HCT116 (cell line): Measurements from ENCODE around the gene MDFIC. TPM values are rescaled to one million over a fixed set of nuclear protein-coding genes. Genes with fewer than 3 reads are reported as not detected.

ENCODE experiments used
- ATAC-seq: fragments of 200-7000 bp; cut with Tn5 transposase; 2 replicates; pipeline ENCODE4 v1.9.1; 2020; ENCODE audit warnings: mild to moderate bottlenecking, moderate library complexity
- BruUV-seq: library from RNA; stranded (reverse); fragments of 400-500 nt; replicated peaks from 2 replicates; lab custom pipeline; 2021; lab: Mats Ljungman, UMichigan
- CTCF ChIA-PET: fragments of 300-600 bp; sonication (Branson Sonifier 250); formaldehyde crosslinking; loops from one replicate; lab custom pipeline; 2021; ENCODE audit warnings: antibody characterized with exemption; lab: Charles Lee
- POLR2A ChIA-PET: fragments of 300-600, 350-600 bp; sonication (Branson Sonifier 250); formaldehyde crosslinking; loops from one replicate; lab custom pipeline; 2021; ENCODE audit warnings: antibody characterized with exemption; lab: Charles Lee
- RAD21 ChIA-PET, 2 experiments: fragments of 300-600 bp; sonication (Branson Sonifier 250); formaldehyde crosslinking; loops; one replicate each; lab custom pipeline; 2023; ENCODE audit warnings: low total read pairs in 2 of 2; ENCODE audit not compliant: uncharacterized antibody in 2 of 2, unreplicated experiment in 2 of 2, low non-redundant PET in 1 of 2; lab: Charles Lee
- DNase-seq: peaks from one replicate; pipeline ENCODE4 v3.0.0-alpha.2; 2010; ENCODE audit warnings: low read depth, low spot score
- H2AFZ ChIP-seq: fragments of 200-600 bp; shearing (Covaris generic), sonication (generic); 2 replicates; pipeline ENCODE4 v1.6.1; 2017; ENCODE audit warnings: low read depth, mixed run types, mixed read lengths, antibody characterized with exemption, low read length; ENCODE audit not compliant: poor library complexity, severe bottlenecking
- H3K27ac ChIP-seq: 2 replicates; pipeline ENCODE4 v1.5.1; 2012; ENCODE audit warnings: low read depth, low read length
- H3K27me3 ChIP-seq: fragments of 200-600 bp; sonication (generic); 2 replicates; pipeline ENCODE4 v1.6.1; 2016; ENCODE audit warnings: mixed run types, low read length, mixed read lengths; ENCODE audit not compliant: insufficient read depth
- H3K36me3 ChIP-seq, 2 experiments: fragments of 200-500 bp in 1 of 2; fragments of 200-600 bp in 1 of 2; sonication (Bioruptor generic) in 1 of 2; sonication (generic) in 1 of 2; 2 replicates each; pipeline versions ENCODE4 v1.5.1 to v1.6.1; 2014 to 2016; ENCODE audit warnings: low read length in 2 of 2, inconsistent platforms in 1 of 2, mixed read lengths in 1 of 2, mixed run types in 1 of 2; ENCODE audit not compliant: insufficient read depth in 2 of 2, control insufficient read depth in 1 of 2
- H3K4me1 ChIP-seq, 2 experiments: fragments of 200-600 bp in 1 of 2; sonication (generic) in 1 of 2; 2 replicates each; pipeline versions ENCODE4 v1.5.1 to v1.6.1; 2012 to 2017; ENCODE audit warnings: low read length in 2 of 2, inconsistent platforms in 1 of 2, mild to moderate bottlenecking in 1 of 2, mixed read lengths in 1 of 2, mixed run types in 1 of 2, moderate library complexity in 1 of 2; ENCODE audit not compliant: insufficient read depth in 2 of 2, control insufficient read depth in 1 of 2
- H3K4me2 ChIP-seq: fragments of 200-600 bp; sonication (generic); 2 replicates; pipeline ENCODE4 v1.6.1; 2017; ENCODE audit warnings: mixed run types, low read length, mixed read lengths
- H3K4me3 ChIP-seq, 2 experiments: fragments of 200-600 bp in 1 of 2; sonication (generic) in 1 of 2; replicated peaks in 1 of 2; 2 replicates each; pipeline ENCODE4 v1.5.1; 2011 to 2016; ENCODE audit warnings: low read length in 2 of 2, control low read depth in 1 of 2, low read depth in 1 of 2, mild to moderate bottlenecking in 1 of 2, mixed read lengths in 1 of 2, mixed run types in 1 of 2
- H3K79me2 ChIP-seq: fragments of 200-600 bp; sonication (generic); 2 replicates; pipeline ENCODE4 v1.6.1; 2017; ENCODE audit warnings: mild to moderate bottlenecking, mixed run types, low read length, moderate library complexity, mixed read lengths; ENCODE audit not compliant: insufficient read depth
- H3K9ac ChIP-seq: fragments of 200-600 bp; sonication (generic); 2 replicates; pipeline ENCODE4 v1.6.1; 2016; ENCODE audit warnings: low read length, mixed read lengths
- H3K9me2 ChIP-seq: fragments of 200-600 bp; sonication (generic), shearing (Covaris generic); 2 replicates; pipeline ENCODE4 v1.6.1; 2017; ENCODE audit warnings: mixed run types, mild to moderate bottlenecking, moderate library complexity; ENCODE audit not compliant: insufficient read depth
- H3K9me3 ChIP-seq, 2 experiments: fragments of 200-500 bp in 1 of 2; fragments of 200-600 bp in 1 of 2; sonication (Bioruptor generic) in 1 of 2; sonication (generic) in 1 of 2; 2 replicates each; pipeline ENCODE4 v1.6.1; 2014 to 2017; ENCODE audit warnings: low read length in 2 of 2, mixed read lengths in 2 of 2, inconsistent platforms in 1 of 2, low read depth in 1 of 2, mild to moderate bottlenecking in 1 of 2, mixed run types in 1 of 2, moderate library complexity in 1 of 2; ENCODE audit not compliant: control insufficient read depth in 1 of 2, insufficient read depth in 1 of 2
- H4K20me1 ChIP-seq: fragments of 200-600 bp; sonication (generic), shearing (Covaris generic); 2 replicates; pipeline ENCODE4 v1.6.1; 2017; ENCODE audit warnings: mixed run types, mild to moderate bottlenecking, moderate library complexity; ENCODE audit not compliant: insufficient read depth
- CBX3 ChIP-seq: IDR thresholded peaks from 2 replicates; pipeline ENCODE4 v1.6.1; 2012; ENCODE audit warnings: low read depth
- CEBPB ChIP-seq: IDR thresholded peaks from 2 replicates; pipeline ENCODE4 v1.6.1; 2012; ENCODE audit warnings: low read depth
- EGR1 ChIP-seq: IDR thresholded peaks from 2 replicates; pipeline ENCODE4 v1.6.1; 2012; ENCODE audit warnings: low read depth
- ELF1 ChIP-seq: IDR thresholded peaks from 2 replicates; pipeline ENCODE4 v1.6.1; 2012; ENCODE audit warnings: low read depth, borderline replicate concordance
- EZH2 ChIP-seq: fragments of 200-600 bp; sonication (generic); IDR thresholded peaks from 2 replicates; pipeline ENCODE4 v1.6.1; 2017; ENCODE audit warnings: antibody characterized with exemption, mixed run types
- EZH2phosphoT487 ChIP-seq: fragments of 200-600 bp; IDR thresholded peaks from 2 replicates; pipeline ENCODE4 v1.6.1; 2018; ENCODE audit warnings: antibody characterized with exemption, borderline replicate concordance
- FOSL1 ChIP-seq: IDR thresholded peaks from 2 replicates; pipeline ENCODE4 v1.6.1; 2012; ENCODE audit warnings: low read depth
- JUND ChIP-seq: IDR thresholded peaks from 2 replicates; pipeline ENCODE4 v1.6.1; 2012
- MAX ChIP-seq: IDR thresholded peaks from 2 replicates; pipeline ENCODE4 v1.6.1; 2012
- POLR2A ChIP-seq: IDR thresholded peaks from 2 replicates; pipeline ENCODE4 v1.7.0; 2011; ENCODE audit warnings: borderline replicate concordance; ENCODE audit not compliant: insufficient read depth, insufficient read length; ENCODE audit errors: extremely low read depth
- RAD21 ChIP-seq: IDR thresholded peaks from 2 replicates; pipeline ENCODE4 v1.6.1; 2012; ENCODE audit warnings: low read depth, mild to moderate bottlenecking
- REST ChIP-seq: IDR thresholded peaks from 2 replicates; pipeline ENCODE4 v1.6.1; 2012; ENCODE audit warnings: low read depth
- SIN3A ChIP-seq: IDR thresholded peaks from 2 replicates; pipeline ENCODE4 v1.6.1; 2012; ENCODE audit warnings: low read depth
- SRF ChIP-seq: IDR thresholded peaks from 2 replicates; pipeline ENCODE4 v1.6.1; 2012; ENCODE audit warnings: low read depth
- TCF7L2 ChIP-seq: IDR thresholded peaks from 2 replicates; pipeline ENCODE4 v1.7.0; 2011; ENCODE audit warnings: borderline replicate concordance, inconsistent platforms; ENCODE audit not compliant: insufficient read depth, insufficient read length; ENCODE audit errors: extremely low read depth
- YY1 ChIP-seq: IDR thresholded peaks from 2 replicates; pipeline ENCODE4 v1.6.1; 2011; ENCODE audit warnings: low read length, low read depth, moderate library complexity, mild to moderate bottlenecking; ENCODE audit not compliant: insufficient replicate concordance; ENCODE audit errors: extremely low read depth
- ZFX ChIP-seq: fragments of 450-650 bp; IDR thresholded peaks from 2 replicates; pipeline ENCODE4 v1.6.1; 2017
- intact Hi-C: fragments of 100-400 bp; cut with micrococcal nuclease; formaldehyde crosslinking; loops from 2 replicates; pipeline ENCODE4 v1.10.0; 2022
- total RNA-seq: library from RNA; stranded (reverse); gene quantifications from one replicate; pipeline ENCODE4 v1.2.1, GENCODE V29; 2021; ENCODE audit not compliant: unreplicated experiment

MDFIC gene
- total RNA-seq, 1 experiment from 2014 or later, result 8.3 TPM

DNA sequence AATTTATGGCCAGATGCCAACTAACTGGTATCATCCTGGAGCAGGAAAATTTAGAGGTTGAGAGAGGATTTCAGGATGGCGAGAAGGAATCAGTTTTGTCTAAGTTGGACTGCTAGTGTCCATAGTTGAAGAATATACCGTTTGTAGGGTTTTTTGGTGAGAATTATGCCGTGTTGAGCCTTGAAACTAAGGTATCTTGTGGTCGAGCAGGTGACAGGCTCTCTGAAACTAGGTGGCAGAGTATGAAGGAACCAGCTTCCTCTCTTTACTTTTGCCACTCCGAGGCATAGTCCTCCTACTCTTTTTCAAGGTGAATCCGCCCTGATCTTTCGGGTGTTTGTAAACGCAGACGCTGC is 9.7 kb downstream of the MDFIC start:
- POLR2A ChIA-PET, result no interaction called here
- H3K4me1 ChIP-seq, result peaks cover 0 to 8% of the 10 kb centered on the region in 2 experiments; a peak in 1 of 4 replicates
- no peak for DNase-seq
- no peak overlapping the region for H3K4me2 ChIP-seq
- TF ChIP-seq SRF (no peak), EZH2 (no peak), SIN3A (no peak), FOSL1 (no peak), JUND (no peak), ELF1 (no peak), EGR1 (no peak), CEBPB (no peak), CBX3 (no peak), ZFX (no peak), POLR2A (no peak)
- TF ChIP-seq, all 23 proteins: peak for 0
- H3K27me3 ChIP-seq, result no peaks in the 10 kb centered on the region
- no peak overlapping the region for H2AFZ ChIP-seq
- no peaks in the 10 kb centered on the region for H4K20me1 ChIP-seq
- ATAC-seq, result no peak
- H3K36me3 ChIP-seq, result no peaks in the 10 kb centered on the region
- intact Hi-C loops, result no loop called here
- no peaks in the 10 kb centered on the region for H3K9me3 ChIP-seq
- H3K27ac ChIP-seq, result no peak overlapping the region
- no peaks in the 10 kb centered on the region; the same call in 1 of the 2 replicates for H3K9me2 ChIP-seq
- H3K4me3 ChIP-seq, result no peak overlapping the region
- BruUV-seq, result no TSS peak
- H3K79me2 ChIP-seq, result no peaks in the 10 kb centered on the region
- H3K9ac ChIP-seq, result no peak overlapping the region
- ChIA-PET RAD21 (no interaction called here), CTCF (no interaction called here)

- Histone ChIP-seq H3K4me2 (no peak overlapping the region), H3K9me3 (no peaks in the 10 kb centered on the region), H4K20me1 (no peaks in the 10 kb centered on the region), H3K27me3 (no peaks in the 10 kb centered on the region), H3K9ac (no peak overlapping the region), H3K4me3 (no peak overlapping the region), H3K9me2 (no peaks in the 10 kb centered on the region; the same call in 1 of the 2 replicates), H3K36me3 (no peaks in the 10 kb centered on the region), H2AFZ (no peak overlapping the region), H3K79me2 (no peaks in the 10 kb centered on the region), H3K27ac (no peak overlapping the region), H3K4me1 (peaks cover 0 to 8% of the 10 kb centered on the region in 2 experiments; a peak in 1 of 4 replicates)
- ChIA-PET POLR2A (no interaction called here), RAD21 (no interaction called here), CTCF (no interaction called here)
- BruUV-seq, result no TSS peak
- intact Hi-C loops, result no loop called here
- ATAC-seq (no peak), DNase-seq (no peak)
- TF ChIP-seq EGR1 (no peak), YY1 (no peak), REST (no peak), ELF1 (no peak), RAD21 (no peak), TCF7L2 (no peak), JUND (no peak), ZFX (no peak), FOSL1 (no peak), POLR2A (no peak), EZH2phosphoT487 (no peak), CBX3 (no peak), MAX (no peak), CEBPB (no peak)
Observed at GRCh38 chr7:114932991-114933390, 11.1 kb downstream of the MDFIC start.
